K562 (cell line): ENCODE measurements around the gene CPA2. TPM values are rescaled to one million over a fixed set of nuclear protein-coding genes. Genes with fewer than 3 reads are reported as not detected.

ENCODE experiments used
- ADNP ChIP-seq: fragments of 200-800 bp; sonication (Bioruptor generic); IDR thresholded peaks from 2 replicates; pipeline ENCODE4 v1.6.1; 2016; ENCODE audit warnings: missing genetic modification characterization, missing compliant biosample characterization
- BCOR ChIP-seq: fragments of 450-650 bp; IDR thresholded peaks from 2 replicates; pipeline ENCODE4 v1.6.1; 2016
- BDP1 ChIP-seq: IDR thresholded peaks from 3 replicates; pipeline ENCODE4 v1.6.1; 2011; ENCODE audit not compliant: insufficient read length, insufficient read depth
- FOXA3 ChIP-seq, 2 experiments: fragments of 450-650 bp in 1 of 2; sonication (generic) in 1 of 2; formaldehyde crosslinking; IDR thresholded peaks in 1 of 2; conservative IDR thresholded peaks in 1 of 2; 2 replicates each; pipeline versions ENCODE4 v1.4.0 to v1.8.0; 2020 to 2022; ENCODE audit warnings: mild to moderate bottlenecking in 2 of 2, missing genetic modification reagents in 1 of 2
- HDAC2 ChIP-seq: fragments of 450-650 bp; IDR thresholded peaks from 2 replicates; pipeline ENCODE4 v1.6.1; 2016; ENCODE audit warnings: mild to moderate bottlenecking
- KDM1A ChIP-seq, 2 experiments: fragments of 450-650 bp; IDR thresholded peaks; 2 replicates each; pipeline ENCODE4 v1.6.1; 2016; ENCODE audit warnings: mild to moderate bottlenecking in 2 of 2
- KLF10 ChIP-seq: fragments of 250-450 bp; sonication (Bioruptor Pico); IDR thresholded peaks from 2 replicates; pipeline ENCODE4 v1.6.1; 2021; ENCODE audit warnings: matching md5 sums
- NFE2 ChIP-seq: IDR thresholded peaks from 2 replicates; pipeline ENCODE4 v1.6.1; 2014; ENCODE audit warnings: antibody characterized with exemption, low read depth
- NFIC ChIP-seq: fragments of 450-650 bp; IDR thresholded peaks from 2 replicates; pipeline ENCODE4 v1.6.1; 2017; ENCODE audit warnings: mild to moderate bottlenecking, inconsistent platforms
- NFIX ChIP-seq: fragments of 250-450 bp; sonication (Bioruptor Pico); IDR thresholded peaks from 2 replicates; pipeline ENCODE4 v1.4.0; 2020; ENCODE audit warnings: low read depth, mild to moderate bottlenecking, moderate library complexity
- NR2F6 ChIP-seq: fragments of 450-650 bp; formaldehyde crosslinking; IDR thresholded peaks from 2 replicates; pipeline ENCODE4 v1.4.0; 2020; ENCODE audit warnings: mild to moderate bottlenecking
- RBM25 ChIP-seq: fragments of 200-400 bp; formaldehyde crosslinking; IDR thresholded peaks from 2 replicates; pipeline ENCODE4 v1.6.1; 2018; ENCODE audit warnings: low read length, low read depth, moderate library complexity; ENCODE audit not compliant: severe bottlenecking
- SMARCA5 ChIP-seq: fragments of 450-650 bp; IDR thresholded peaks from 2 replicates; pipeline ENCODE4 v1.6.1; 2016
- TEAD1 ChIP-seq, 2 experiments: fragments of 450-650 bp in 1 of 2; sonication (generic) in 1 of 2; formaldehyde crosslinking; IDR thresholded peaks; 2 replicates each; pipeline versions ENCODE4 v1.4.0 to v1.8.0; 2020 to 2022; ENCODE audit warnings: mild to moderate bottlenecking in 2 of 2, missing genetic modification reagents in 1 of 2
- TEAD4 ChIP-seq, 2 experiments: sonication (generic) in 1 of 2; formaldehyde crosslinking in 1 of 2; IDR thresholded peaks; 2 replicates each; pipeline versions ENCODE4 v1.6.1 to v1.8.0; 2012 to 2022; ENCODE audit warnings: borderline replicate concordance in 1 of 2, inconsistent platforms in 1 of 2, low read length in 1 of 2, mild to moderate bottlenecking in 1 of 2, missing genetic modification reagents in 1 of 2
- YY1 ChIP-seq, 3 experiments: IDR thresholded peaks; 2 replicates each; pipeline ENCODE4 v1.6.1; 2011; ENCODE audit warnings: low read length in 2 of 3, mild to moderate bottlenecking in 2 of 3, moderate library complexity in 2 of 3, borderline replicate concordance in 1 of 3, control low read depth in 1 of 3, low read depth in 1 of 3; ENCODE audit not compliant: insufficient read depth in 3 of 3, insufficient replicate concordance in 2 of 3, control insufficient read depth in 1 of 3, insufficient read length in 1 of 3; ENCODE audit errors: extremely low read depth in 1 of 3
- ZNF124 ChIP-seq: sonication (generic); formaldehyde crosslinking; IDR thresholded peaks from 2 replicates; pipeline ENCODE4 v1.8.1; 2022; ENCODE audit warnings: missing genetic modification reagents
- ZNF436 ChIP-seq: fragments of 250-450, 450-650 bp; sonication (Bioruptor Pico); formaldehyde crosslinking; IDR thresholded peaks from 2 replicates; pipeline ENCODE4 v1.7.0; 2020; ENCODE audit warnings: mild to moderate bottlenecking
- ZNF445 ChIP-seq: fragments of 250-450 bp; sonication (Bioruptor Pico); IDR thresholded peaks from 2 replicates; pipeline ENCODE4 v1.4.0; 2020; ENCODE audit warnings: low read depth, mild to moderate bottlenecking, moderate library complexity
- polyA plus RNA-seq, 8 experiments: library from polyadenylated mRNA; depleted of rRNA in 4 of 8; stranded (reverse) in 5 of 8; unstranded in 3 of 8; fragments of >200 nt; fragmentation: Nextera tagmentation in 2 of 8; fragmentation: Illumina TruSeq in 1 of 8; extraction: Ambion mirVana in 2 of 8; extraction: Trizol in 1 of 8; gene quantifications; 2 replicates each; pipeline versions ENCODE4 v1.2.1 to v1.2.3, GENCODE V29; 2011 to 2014; ENCODE audit warnings: inconsistent platforms in 1 of 8, missing spikeins in 1 of 8
- total RNA-seq, 7 experiments: library from RNA; depleted of rRNA in 6 of 7; stranded (reverse); fragments of >200 nt in 6 of 7; fragmentation: Illumina TruSeq in 2 of 7; extraction: Trizol in 2 of 7; gene quantifications; 2 replicates each; pipeline versions ENCODE4 v1.2.1 to v1.2.3, GENCODE V29; 2011 to 2021; ENCODE audit warnings: low replicate concordance in 1 of 7
- TF ChIP-seq, protein P1 (sequence below): fragments of 450-650 bp; IDR thresholded peaks from 2 replicates; pipeline ENCODE4 v1.6.1; 2016; ENCODE audit warnings: mild to moderate bottlenecking
- TF ChIP-seq, protein P2 (sequence below): fragments of 450-650 bp; formaldehyde crosslinking; IDR thresholded peaks from 2 replicates; pipeline ENCODE4 v1.4.0; 2020; ENCODE audit warnings: mild to moderate bottlenecking, moderate library complexity
- TF ChIP-seq, protein P3 (sequence below): sonication (generic); formaldehyde crosslinking; IDR thresholded peaks from 2 replicates; pipeline ENCODE4 v1.8.1; 2023; ENCODE audit warnings: mild to moderate bottlenecking, missing genetic modification reagents

Gene CPA2
- total and polyA plus RNA-seq, 9 of the 15 experiments (the other 6 are each of a cell fraction or from before 2014, with no cell fraction given): 0.04 to 0.84 (median 0.09) TPM; not detected in 4

DNA sequence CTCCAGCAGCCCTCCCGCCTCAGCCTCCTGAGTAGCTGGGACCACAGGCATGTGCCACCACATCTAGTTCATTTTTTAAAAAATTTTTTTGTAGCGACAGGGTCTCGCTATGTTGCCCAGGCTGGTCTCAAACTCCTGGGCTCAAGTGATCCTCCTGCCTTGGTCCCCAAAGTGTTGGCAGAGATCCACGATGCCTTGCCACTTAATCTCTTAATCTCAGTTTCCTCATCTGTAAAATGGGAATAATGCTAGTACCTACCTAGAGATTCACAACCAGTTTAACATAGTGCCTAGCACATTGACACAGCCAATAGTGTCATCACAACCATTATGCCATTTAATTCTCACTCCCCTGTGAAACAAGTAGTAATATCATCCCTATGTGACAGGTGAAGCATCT is 21.5 kb downstream of the CPA2 start (continued):
- TF ChIP-seq SMARCA5 (peak; percentile 62; the same call in 1 of the 2 replicates), HDAC2 (peak; percentile 49; the same call in 1 of the 2 replicates), NR2F6 (CRISPR knock-in tag) (no peak), BDP1 (no peak), TEAD1 (CRISPR knock-in tag; IDR thresholded peaks at IDR 0.05) (no peak), ZNF124 (CRISPR knock-in tag) (no peak), YY1 (IDR thresholded peaks at IDR 0.05; ENCODE audit: borderline replicate concordance in 1 of 3, control insufficient read depth in 1 of 3, extremely low read depth in 1 of 3, insufficient read depth in 3 of 3, insufficient read length in 1 of 3, insufficient replicate concordance in 2 of 3, low read depth in 1 of 3, low read length in 2 of 3) (no peak), ZNF445 (CRISPR knock-in tag) (no peak), ADNP (peak; percentile 73), FOXA3 (CRISPR knock-in tag; conservative IDR thresholded peaks at IDR 0.05 in 1 of 2, IDR thresholded peaks at IDR 0.05 in 1 of 2) (no peak), BCOR (peak; percentile 93), ZNF436 (CRISPR knock-in tag) (no peak), KDM1A (IDR thresholded peaks at IDR 0.05) (peak; percentile 68 to 69; a peak in 3 of 4 replicates), NFIC (peak; percentile 37), RBM25 (peak; percentile 66), NFIX (CRISPR knock-in tag) (no peak), TEAD4 (IDR thresholded peaks at IDR 0.05; ENCODE audit: low read length) (no peak), TEAD4 (CRISPR knock-in tag; IDR thresholded peaks at IDR 0.05; ENCODE audit: borderline replicate concordance) (no peak), NFE2 (no peak), KLF10 (CRISPR knock-in tag) (no peak)
- TF ChIP-seq, protein P1, sequence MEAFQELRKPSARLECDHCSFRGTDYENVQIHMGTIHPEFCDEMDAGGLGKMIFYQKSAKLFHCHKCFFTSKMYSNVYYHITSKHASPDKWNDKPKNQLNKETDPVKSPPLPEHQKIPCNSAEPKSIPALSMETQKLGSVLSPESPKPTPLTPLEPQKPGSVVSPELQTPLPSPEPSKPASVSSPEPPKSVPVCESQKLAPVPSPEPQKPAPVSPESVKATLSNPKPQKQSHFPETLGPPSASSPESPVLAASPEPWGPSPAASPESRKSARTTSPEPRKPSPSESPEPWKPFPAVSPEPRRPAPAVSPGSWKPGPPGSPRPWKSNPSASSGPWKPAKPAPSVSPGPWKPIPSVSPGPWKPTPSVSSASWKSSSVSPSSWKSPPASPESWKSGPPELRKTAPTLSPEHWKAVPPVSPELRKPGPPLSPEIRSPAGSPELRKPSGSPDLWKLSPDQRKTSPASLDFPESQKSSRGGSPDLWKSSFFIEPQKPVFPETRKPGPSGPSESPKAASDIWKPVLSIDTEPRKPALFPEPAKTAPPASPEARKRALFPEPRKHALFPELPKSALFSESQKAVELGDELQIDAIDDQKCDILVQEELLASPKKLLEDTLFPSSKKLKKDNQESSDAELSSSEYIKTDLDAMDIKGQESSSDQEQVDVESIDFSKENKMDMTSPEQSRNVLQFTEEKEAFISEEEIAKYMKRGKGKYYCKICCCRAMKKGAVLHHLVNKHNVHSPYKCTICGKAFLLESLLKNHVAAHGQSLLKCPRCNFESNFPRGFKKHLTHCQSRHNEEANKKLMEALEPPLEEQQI: no peak
- TF ChIP-seq, protein P2, sequence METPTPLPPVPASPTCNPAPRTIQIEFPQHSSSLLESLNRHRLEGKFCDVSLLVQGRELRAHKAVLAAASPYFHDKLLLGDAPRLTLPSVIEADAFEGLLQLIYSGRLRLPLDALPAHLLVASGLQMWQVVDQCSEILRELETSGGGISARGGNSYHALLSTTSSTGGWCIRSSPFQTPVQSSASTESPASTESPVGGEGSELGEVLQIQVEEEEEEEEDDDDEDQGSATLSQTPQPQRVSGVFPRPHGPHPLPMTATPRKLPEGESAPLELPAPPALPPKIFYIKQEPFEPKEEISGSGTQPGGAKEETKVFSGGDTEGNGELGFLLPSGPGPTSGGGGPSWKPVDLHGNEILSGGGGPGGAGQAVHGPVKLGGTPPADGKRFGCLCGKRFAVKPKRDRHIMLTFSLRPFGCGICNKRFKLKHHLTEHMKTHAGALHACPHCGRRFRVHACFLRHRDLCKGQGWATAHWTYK: no peak
- TF ChIP-seq, protein P3, sequence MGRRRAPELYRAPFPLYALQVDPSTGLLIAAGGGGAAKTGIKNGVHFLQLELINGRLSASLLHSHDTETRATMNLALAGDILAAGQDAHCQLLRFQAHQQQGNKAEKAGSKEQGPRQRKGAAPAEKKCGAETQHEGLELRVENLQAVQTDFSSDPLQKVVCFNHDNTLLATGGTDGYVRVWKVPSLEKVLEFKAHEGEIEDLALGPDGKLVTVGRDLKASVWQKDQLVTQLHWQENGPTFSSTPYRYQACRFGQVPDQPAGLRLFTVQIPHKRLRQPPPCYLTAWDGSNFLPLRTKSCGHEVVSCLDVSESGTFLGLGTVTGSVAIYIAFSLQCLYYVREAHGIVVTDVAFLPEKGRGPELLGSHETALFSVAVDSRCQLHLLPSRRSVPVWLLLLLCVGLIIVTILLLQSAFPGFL: no peak
